Choroid plexus epithelial cell (primary cell): ENCODE results near the gene AQR.
"Not testable (repeated sequence)": the region's sequence is repeated elsewhere in the genome, so short reads cannot be mapped to it uniquely, and the experiment has no call there.

Experiments used
- DNase-seq: peaks from one replicate; pipeline ENCODE4 v3.0.0-alpha.2; 2010; ENCODE audit warnings: low read depth
- H3K4me3 ChIP-seq: 2 replicates; pipeline ENCODE4 v1.5.1; 2011; ENCODE audit warnings: low read depth, mild to moderate bottlenecking, control low read depth, low read length, moderate library complexity
- CTCF ChIP-seq: conservative IDR thresholded peaks from 2 replicates; pipeline ENCODE4 v1.5.1; 2011; ENCODE audit warnings: low read depth, mild to moderate bottlenecking, control low read depth, inconsistent platforms, low read length, moderate library complexity

The AQR gene

DNA sequence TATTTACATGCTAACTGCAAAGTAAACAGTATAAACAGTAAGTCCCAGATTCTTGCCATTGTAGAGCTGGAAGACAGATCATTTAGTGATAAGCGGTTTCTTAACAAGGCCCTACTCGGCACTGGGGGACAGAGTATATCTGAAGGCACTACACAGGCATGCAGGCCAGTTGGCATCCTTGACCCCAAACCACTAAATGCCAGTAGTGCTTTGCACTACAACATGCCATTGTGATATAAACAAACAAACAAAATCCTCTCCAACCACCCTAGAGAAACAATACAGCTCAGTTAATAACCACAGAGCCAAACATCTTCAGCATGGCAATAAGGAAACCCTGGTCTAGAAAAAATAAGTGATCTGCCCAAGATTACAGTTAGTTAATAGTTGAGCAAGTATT is 5.3 kb downstream of the AQR start:
- no peak for DNase-seq
- no peak for TF ChIP-seq CTCF
- no peak overlapping the region for H3K4me3 ChIP-seq

GRCh38 chr15:34953851-34954250 is 15.7 kb downstream of the AQR start:
- H3K4me3 ChIP-seq = no peak overlapping the region
- no peak for TF ChIP-seq CTCF
- no peak for DNase-seq

DNA sequence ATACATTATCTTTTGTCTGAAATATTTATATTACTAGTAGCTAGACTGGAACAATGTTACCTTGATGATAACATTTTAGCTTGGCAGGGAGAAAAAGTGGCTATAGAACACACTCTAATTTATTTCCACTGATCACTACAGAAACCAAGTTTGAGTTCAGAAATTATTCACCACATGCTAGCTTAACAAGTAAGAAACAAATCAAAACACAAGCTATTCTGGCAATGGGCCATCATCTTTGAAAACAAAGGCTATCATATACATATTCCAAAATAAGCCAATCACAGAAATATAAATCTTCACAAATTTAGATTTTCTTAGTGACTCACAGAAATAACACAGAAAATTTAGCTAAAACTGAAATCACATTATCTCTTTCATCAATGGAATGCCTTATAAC is 17.1 kb downstream of the AQR start:
- no peak for TF ChIP-seq CTCF
- H3K4me3 ChIP-seq = no peak overlapping the region
- DNase-seq = peak; percentile 34

DNA sequence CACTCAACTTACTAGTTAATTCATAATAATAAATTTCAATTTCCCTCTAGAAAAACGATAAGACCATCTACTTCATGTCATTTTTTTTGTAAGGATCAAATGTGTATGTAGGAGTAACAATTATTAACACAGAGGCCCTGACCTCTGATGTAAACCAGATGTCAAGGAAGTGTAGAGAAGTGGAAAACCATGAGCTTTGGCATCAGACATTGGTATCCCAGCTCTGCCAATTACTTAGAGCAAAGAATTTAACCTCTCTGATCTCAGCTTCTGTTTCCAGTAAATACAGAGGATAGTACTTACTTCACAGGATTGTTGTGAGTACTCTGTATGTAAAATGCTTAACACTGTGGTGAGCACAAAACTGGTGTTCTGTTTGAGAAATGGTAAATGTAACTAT is 17.5 kb downstream of the AQR start:
- no peak overlapping the region for H3K4me3 ChIP-seq
- no peak for TF ChIP-seq CTCF
- DNase-seq = peak; percentile 79

GRCh38 chr15:34944936-34945335 is 24.6 kb downstream of the AQR start:
- H3K4me3 ChIP-seq = no peak overlapping the region
- DNase-seq = peak; percentile 8
- TF ChIP-seq CTCF = no peak

GRCh38 chr15:34943711-34944110 is 25.8 kb downstream of the AQR start:
- no peak for DNase-seq
- TF ChIP-seq CTCF = no peak
- H3K4me3 ChIP-seq = no peak overlapping the region

GRCh38 chr15:34943264-34943663 is 26.3 kb downstream of the AQR start:
- DNase-seq, H3K4me3 ChIP-seq: not testable (repeated sequence)

- H3K4me3 ChIP-seq = no peak overlapping the region
- TF ChIP-seq CTCF = no peak
- DNase-seq = peak; percentile 93
These were observed 27.2 kb downstream of the AQR start for GRCh38 chr15:34942363-34942762.
